ENCODE data around the gene TSPAN17. TPM values are rescaled to one million over a fixed set of nuclear protein-coding genes. Genes with fewer than 3 reads are reported as not detected.

Gene TSPAN17
- total and polyA plus RNA-seq, 10 of the 15 experiments (the other 5 are each of a cell fraction or from before 2014, with no cell fraction given) = 0.24 to 17.1 (median 10.4) TPM

GRCh38 chr5:176694631-176695030 lies 47.3 kb downstream of the TSPAN17 start (continued):
- no peak for TF ChIP-seq E4F1 (IDR thresholded peaks at IDR 0.05; ENCODE audit: borderline replicate concordance, partially characterized antibody)
- no peak for TF ChIP-seq FOXK2 (IDR thresholded peaks at IDR 0.05)

- Histone ChIP-seq H3K9ac (ENCODE audit: control insufficient read depth, insufficient read depth, low read length) (no peak overlapping the region), H3K27ac (ENCODE audit: control insufficient read depth, insufficient read depth) (no peak overlapping the region), H3K9me3 (replicated peaks; ENCODE audit: control insufficient read depth, insufficient read depth, low read length) (no peaks in the 10 kb centered on the region), H3K4me3 (no peak overlapping the region), H4K20me1 (ENCODE audit: control insufficient read depth, insufficient read depth) (no peaks in the 10 kb centered on the region), H3K36me3 (ENCODE audit: control insufficient read depth in 2 of 2, insufficient read depth in 2 of 2, low read length in 1 of 2) (no peaks in the 10 kb centered on the region), H3K4me2 (ENCODE audit: control insufficient read depth, insufficient read depth) (no peak overlapping the region), H3K4me1 (ENCODE audit: control insufficient read depth, insufficient read depth, low read length) (no peaks in the 10 kb centered on the region), H3K79me2 (ENCODE audit: control insufficient read depth, insufficient read depth, low read length) (no peaks in the 10 kb centered on the region), H3K27me3 (replicated peaks in 1 of 2; ENCODE audit: control insufficient read depth in 2 of 2, insufficient read depth in 2 of 2, low read length in 1 of 2) (peaks cover 0 to 7% of the 10 kb centered on the region in 2 experiments; a peak in 3 of 4 replicates), H2AFZ (ENCODE audit: control insufficient read depth, low read depth, low read length) (no peak overlapping the region)
- TF ChIP-seq E2F8 (IDR thresholded peaks at IDR 0.05; ENCODE audit: low read depth, partially characterized antibody) = no peak
- no peak for TF ChIP-seq USF2 (IDR thresholded peaks at IDR 0.05; ENCODE audit: borderline replicate concordance, low read depth, low read length)
- no peak for TF ChIP-seq ATF2 (IDR thresholded peaks at IDR 0.05; ENCODE audit: low read length)
- no peak for TF ChIP-seq ATF3 (IDR thresholded peaks at IDR 0.05; ENCODE audit: borderline replicate concordance, extremely low read depth, low read depth, low read length)
- RAD21 ChIA-PET (ENCODE audit: unreplicated experiment) = no interaction called here
- POLR2A ChIA-PET = no interaction called here
- BruUV-seq (replicated peaks) = no TSS peak
- intact Hi-C loops (cut with micrococcal nuclease; ENCODE audit: unreplicated experiment) (no loop called here), in situ Hi-C loops (cut with MboI) (no loop called here)
- CTCF ChIA-PET = interaction anchor here (2.1 kb wide), 1 partner anchor 35 kb away, joined by 14 read pairs; no protein-coding TSS in a partner anchor
- FAIRE-seq (no peak), DNase-seq (ENCODE audit: low read depth, low spot score) (no peak), ATAC-seq (no peak)
- WGBS (ENCODE audit: insufficient coverage, insufficient replicate concordance, low lambda C conversion rate, missing lambda C conversion rate) = 51% methylated on average over 8 of the region's 8 CpGs
- SMC1A ChIA-PET (ENCODE audit: uncharacterized antibody, unreplicated experiment) = no interaction called here
Observed at GRCh38 chr5:176695073-176695472, 47.8 kb downstream of the TSPAN17 start.
